K562 (cell line): ENCODE measurements around the gene CPM. TPM values are rescaled to one million over a fixed set of nuclear protein-coding genes. Genes with fewer than 3 reads are reported as not detected.

Source experiments
- ATAC-seq: fragments of 200-7000 bp; cut with Tn5 transposase; 3 replicates; pipeline ENCODE4 v1.9.1; 2020; ENCODE audit warnings: moderate library complexity
- BruUV-seq: library from RNA; stranded (reverse); fragments of 400-500 nt; replicated peaks from 2 replicates; lab custom pipeline; 2021; lab: Mats Ljungman, UMichigan
- CTCF ChIA-PET: fragments of 300-600 bp; formaldehyde crosslinking; extraction: SDS; loops from one replicate; lab custom pipeline; 2021; ENCODE audit warnings: low intra/inter-chr PET ratio; lab: Yijun Ruan, JAX
- POLR2A ChIA-PET: fragments of 300-600, 350-650 bp; sonication (Branson Sonifier 250); formaldehyde crosslinking; extraction: SDS; loops from one replicate; lab custom pipeline; 2021; ENCODE audit warnings: antibody characterized with exemption, inconsistent platforms; lab: Yijun Ruan, JAX
- DNase-seq, 4 experiments: peaks; one replicate each; pipeline versions ENCODE4 v3.0.0 to v3.0.0-alpha.2; 2011 to 2018; ENCODE audit warnings: low spot score in 3 of 4, mixed read lengths in 3 of 4; ENCODE audit errors: extremely low read depth in 1 of 4
- FAIRE-seq: peaks from 2 replicates; lab custom pipeline; 2011; peaks lifted over from hg19 to GRCh38; lab: Jason Lieb, UNC
- H2AFZ ChIP-seq: 2 replicates; pipeline ENCODE4 v1.6.0; 2011; ENCODE audit warnings: low read depth, low read length, control low read depth, inconsistent platforms
- H3K27ac ChIP-seq: fragments of 200-600 bp; 3 replicates; pipeline ENCODE4 v1.8.0; 2011; ENCODE audit warnings: low read depth, mild to moderate bottlenecking, control low read depth, inconsistent platforms, low read length, moderate library complexity, mixed read lengths; ENCODE audit errors: extremely low read depth
- H3K27me3 ChIP-seq, 2 experiments: fragments of 300-600 bp in 1 of 2; 2 replicates in 1 of 2; 3 replicates in 1 of 2; pipeline versions ENCODE4 v1.6.0 to v1.8.0; 2011; ENCODE audit warnings: inconsistent platforms in 2 of 2, low read length in 2 of 2, mild to moderate bottlenecking in 1 of 2, mixed read lengths in 1 of 2, moderate library complexity in 1 of 2; ENCODE audit not compliant: control insufficient read depth in 2 of 2, insufficient read depth in 2 of 2
- H3K36me3 ChIP-seq: fragments of 300-600 bp; 3 replicates; pipeline ENCODE4 v1.8.0; 2011; ENCODE audit warnings: mild to moderate bottlenecking, low read length, inconsistent platforms; ENCODE audit not compliant: control insufficient read depth, insufficient read depth
- H3K4me1 ChIP-seq, 2 experiments: fragments of 200-600 bp in 1 of 2; replicated peaks in 1 of 2; 2 replicates in 1 of 2; 3 replicates in 1 of 2; pipeline versions ENCODE4 v1.5.1 to v1.8.0; 2011; ENCODE audit warnings: inconsistent platforms in 2 of 2, low read length in 2 of 2, mild to moderate bottlenecking in 1 of 2, mixed read lengths in 1 of 2, moderate library complexity in 1 of 2; ENCODE audit not compliant: control insufficient read depth in 2 of 2, insufficient read depth in 2 of 2
- H3K4me2 ChIP-seq: 2 replicates; pipeline ENCODE4 v1.6.1; 2011; ENCODE audit warnings: low read length, control low read depth, inconsistent platforms, mixed read lengths; ENCODE audit not compliant: insufficient read depth
- H3K4me3 ChIP-seq: fragments of 200-600 bp; sonication (generic), shearing (Covaris generic); 2 replicates; pipeline ENCODE4 v1.5.1; 2016; ENCODE audit warnings: control low read depth, inconsistent platforms
- H3K79me2 ChIP-seq: fragments of 200-600 bp; 3 replicates; pipeline ENCODE4 v1.8.0; 2011; ENCODE audit warnings: low read length, inconsistent platforms; ENCODE audit not compliant: control insufficient read depth, insufficient read depth
- H3K9ac ChIP-seq, 2 experiments: 2 replicates each; pipeline versions ENCODE4 v1.6.0 to v1.6.1; 2011; ENCODE audit warnings: low read depth in 2 of 2, low read length in 2 of 2, control low read depth in 1 of 2, inconsistent platforms in 1 of 2, mild to moderate bottlenecking in 1 of 2, mixed read lengths in 1 of 2; ENCODE audit not compliant: insufficient read depth in 1 of 2
- H3K9me1 ChIP-seq: one replicate; pipeline ENCODE4 v1.6.0; 2011; ENCODE audit warnings: inconsistent platforms, mild to moderate bottlenecking, low read length, moderate library complexity; ENCODE audit not compliant: control insufficient read depth, insufficient read depth
- H3K9me3 ChIP-seq: replicated peaks from 2 replicates; pipeline ENCODE4 v1.5.1; 2011; ENCODE audit warnings: low read depth, low read length, inconsistent platforms; ENCODE audit not compliant: control insufficient read depth, insufficient read depth
- H4K20me1 ChIP-seq: replicated peaks from 2 replicates; pipeline ENCODE4 v1.6.1; 2011; ENCODE audit warnings: low read length, inconsistent platforms, mixed read lengths; ENCODE audit not compliant: control insufficient read depth, insufficient read depth
- AFF4 ChIP-seq: sonication (generic); formaldehyde crosslinking; IDR thresholded peaks from 2 replicates; pipeline ENCODE4 v1.8.0; 2023; ENCODE audit warnings: mild to moderate bottlenecking, missing genetic modification reagents
- ATF6 ChIP-seq: sonication (generic); formaldehyde crosslinking; IDR thresholded peaks from 2 replicates; pipeline ENCODE4 v1.4.0; 2020; ENCODE audit warnings: mild to moderate bottlenecking, missing genetic modification reagents
- ELK1 ChIP-seq: sonication (generic); formaldehyde crosslinking; IDR thresholded peaks from 2 replicates; pipeline ENCODE4 v1.8.1; 2022; ENCODE audit warnings: missing genetic modification reagents
- KLF6 ChIP-seq: fragments of 250-450 bp; sonication (Bioruptor Pico); IDR thresholded peaks from 2 replicates; pipeline ENCODE4 v1.4.0; 2020; ENCODE audit warnings: mild to moderate bottlenecking, moderate library complexity, borderline replicate concordance
- MBD2 ChIP-seq: sonication (generic); IDR thresholded peaks from 2 replicates; pipeline ENCODE4 v1.6.1; 2016; ENCODE audit warnings: low read depth, borderline replicate concordance
- NCOA4 ChIP-seq: fragments of 450-650 bp; IDR thresholded peaks from 2 replicates; pipeline ENCODE4 v1.6.1; 2018; ENCODE audit warnings: mild to moderate bottlenecking; ENCODE audit not compliant: partially characterized antibody
- NCOR1 ChIP-seq: fragments of 450-650 bp; IDR thresholded peaks from 2 replicates; pipeline ENCODE4 v1.6.1; 2016; ENCODE audit warnings: mild to moderate bottlenecking, moderate library complexity
- SIRT6 ChIP-seq: IDR thresholded peaks from one replicate; pipeline ENCODE4 v1.6.1; 2012; ENCODE audit warnings: low read depth, mild to moderate bottlenecking, control low read depth, inconsistent platforms, low read length, moderate library complexity
- ZNF324 ChIP-seq: fragments of 250-450 bp; sonication (Bioruptor Pico); IDR thresholded peaks from 2 replicates; pipeline ENCODE4 v1.4.0; 2020; ENCODE audit warnings: mild to moderate bottlenecking
- whole genome bisulfite sequencing: fragments of 100-300 bp; shearing (Covaris generic); methylation state at CpG from one replicate; pipeline ENCODE4 v1.1.6; 2016; ENCODE audit warnings: low coverage, mixed read lengths; ENCODE audit not compliant: insufficient coverage; ENCODE audit errors: missing lambda C conversion rate; 5-methylcytosine and 5-hydroxymethylcytosine counted together
- in situ Hi-C: fragments of 300-500 bp; cut with MboI; formaldehyde crosslinking; loops from 4 replicates; pipeline ENCODE4 v1.15.0; 2018; ENCODE audit warnings: inconsistent platforms, mixed read lengths
- intact Hi-C: fragments of 100-400 bp; cut with micrococcal nuclease; formaldehyde crosslinking; loops from 2 replicates; pipeline ENCODE4 v1.14.2; 2022
- polyA plus RNA-seq, 8 experiments: library from polyadenylated mRNA; depleted of rRNA in 4 of 8; stranded (reverse) in 5 of 8; unstranded in 3 of 8; fragments of >200 nt; fragmentation: Nextera tagmentation in 2 of 8; fragmentation: Illumina TruSeq in 1 of 8; extraction: Ambion mirVana in 2 of 8; extraction: Trizol in 1 of 8; gene quantifications; 2 replicates each; pipeline versions ENCODE4 v1.2.1 to v1.2.3, GENCODE V29; 2011 to 2014; ENCODE audit warnings: inconsistent platforms in 1 of 8, missing spikeins in 1 of 8
- total RNA-seq, 7 experiments: library from RNA; depleted of rRNA in 6 of 7; stranded (reverse); fragments of >200 nt in 6 of 7; fragmentation: Illumina TruSeq in 2 of 7; extraction: Trizol in 2 of 7; gene quantifications; 2 replicates each; pipeline versions ENCODE4 v1.2.1 to v1.2.3, GENCODE V29; 2011 to 2021; ENCODE audit warnings: low replicate concordance in 1 of 7
- TF ChIP-seq, protein P1 (sequence below): fragments of 250-450 bp; sonication (Bioruptor Pico); IDR thresholded peaks from 2 replicates; pipeline ENCODE4 v1.5.0; 2021; ENCODE audit warnings: mild to moderate bottlenecking, moderate library complexity

CPM gene
- total and polyA plus RNA-seq, 9 of the 15 experiments (the other 6 are each of a cell fraction or from before 2014, with no cell fraction given): 0.31 TPM; not detected in 8

- no peak for TF ChIP-seq ATF6
- no peak for TF ChIP-seq NCOA4
- TF ChIP-seq NCOR1: no peak
- no peak for TF ChIP-seq ELK1
Measured at GRCh38 chr12:68893201-68893600, 39.8 kb downstream of the CPM start (continued).

- no peak for DNase-seq
- FAIRE-seq: no peak
- no peaks in the 10 kb centered on the region for H3K9me3 ChIP-seq
- H3K79me2 ChIP-seq: no peaks in the 10 kb centered on the region
- H3K9me1 ChIP-seq: no peaks in the 10 kb centered on the region
- no peaks in the 10 kb centered on the region for H3K36me3 ChIP-seq
- H4K20me1 ChIP-seq: no peaks in the 10 kb centered on the region
- no peak overlapping the region for H3K4me3 ChIP-seq
- in situ Hi-C loops: no loop called here
- intact Hi-C loops: no loop called here
- ATAC-seq: no peak
- H3K4me1 ChIP-seq: no peaks in the 10 kb centered on the region
- peaks cover 5 to 12% of the 10 kb centered on the region in 2 experiments; a peak in 3 of 5 replicates for H3K27me3 ChIP-seq
- H2AFZ ChIP-seq: peak overlapping the region; percentile 53
- ChIA-PET POLR2A (interaction anchor here (0.7 to 1.1 kb wide), 3 partner anchors 9 to 242 kb away, joined by 3 read pairs; no protein-coding TSS in a partner anchor), CTCF (no interaction called here)
- no peak overlapping the region for H3K4me2 ChIP-seq
- 9% methylated on average over 6 of the region's 6 CpGs for WGBS
- no peak overlapping the region for H3K27ac ChIP-seq
- no TSS peak for BruUV-seq
- no peak overlapping the region for H3K9ac ChIP-seq
- TF ChIP-seq SIRT6 (no peak), AFF4 (CRISPR knock-in tag) (no peak), KLF6 (no peak), MBD2 (no peak), ZNF324 (CRISPR knock-in tag) (no peak)
- TF ChIP-seq, protein P1, sequence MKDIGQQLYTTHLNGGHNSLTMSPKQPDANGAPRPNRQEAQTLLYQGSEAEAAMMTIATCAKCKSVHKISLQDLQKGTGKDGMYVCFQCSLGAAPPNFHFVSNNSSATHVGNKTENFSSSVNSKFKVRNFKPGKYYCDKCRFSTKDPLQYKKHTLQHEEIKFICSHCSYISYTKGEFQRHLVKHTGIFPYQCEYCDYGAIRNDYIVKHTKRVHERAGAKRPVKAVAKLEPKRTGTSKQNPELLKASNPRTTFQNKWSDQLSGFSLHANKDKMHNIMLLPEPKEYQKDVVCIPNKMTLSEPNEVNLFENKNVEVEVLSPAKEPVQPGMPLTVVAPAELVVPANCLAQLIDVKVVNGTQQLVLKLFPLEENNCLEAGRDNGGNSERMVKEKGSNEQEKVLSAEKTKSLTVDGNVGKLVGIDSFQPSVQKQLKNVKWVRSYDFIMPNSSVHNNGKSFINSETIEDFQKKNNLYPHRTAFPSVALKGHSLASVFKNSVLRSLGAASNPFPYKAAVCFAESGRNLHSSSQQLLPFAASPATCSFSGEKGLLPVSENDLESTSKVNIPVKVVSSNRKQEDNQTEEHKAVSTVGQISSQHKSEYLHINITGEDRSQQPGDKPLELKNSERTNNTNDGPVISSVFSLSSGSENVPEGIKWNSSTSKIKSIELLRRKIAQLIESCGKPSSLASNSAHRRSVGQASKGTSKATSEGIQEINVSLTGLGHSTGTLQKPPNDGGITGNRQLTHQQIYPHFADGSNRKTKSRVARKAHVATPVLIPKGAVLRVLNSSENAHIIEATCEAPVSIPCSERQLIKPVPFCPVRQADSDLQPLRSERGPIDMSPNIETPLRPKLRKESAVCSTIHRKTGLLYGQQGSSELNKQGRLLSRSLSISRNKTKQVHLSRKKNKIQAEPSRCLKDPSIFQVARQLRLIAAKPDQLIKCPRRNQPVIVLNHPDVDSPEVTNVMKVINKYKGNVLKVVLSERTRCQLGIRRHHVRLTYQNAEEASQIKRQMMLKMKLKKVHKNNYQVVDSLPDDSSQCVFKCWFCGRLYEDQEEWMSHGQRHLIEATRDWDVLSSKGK: no peak
Measured at GRCh38 chr12:68891141-68891540, 41.8 kb downstream of the CPM start.
